IPS-15b (cell line): ENCODE measurements around the gene SLC6A17.

Source experiments
- H3K27me3 ChIP-seq: one replicate; pipeline ENCODE4 v1.6.1; 2013; ENCODE audit warnings: low read length; ENCODE audit not compliant: control insufficient read depth, insufficient read depth
- H3K36me3 ChIP-seq: one replicate; pipeline ENCODE4 v1.6.1; 2013; ENCODE audit warnings: low read length; ENCODE audit not compliant: control insufficient read depth, insufficient read depth
- H3K4me1 ChIP-seq: one replicate; pipeline ENCODE4 v1.6.1; 2013; ENCODE audit warnings: mild to moderate bottlenecking, low read length; ENCODE audit not compliant: control insufficient read depth, insufficient read depth
- H3K4me3 ChIP-seq: one replicate; pipeline ENCODE4 v1.5.1; 2013; ENCODE audit warnings: low read depth, low read length
- H3K9ac ChIP-seq: one replicate; pipeline ENCODE4 v1.6.1; 2013; ENCODE audit warnings: low read depth, mild to moderate bottlenecking, low read length
- H3K9me3 ChIP-seq: one replicate; pipeline ENCODE4 v1.6.1; 2013; ENCODE audit warnings: mild to moderate bottlenecking, low read length; ENCODE audit not compliant: control insufficient read depth, insufficient read depth

The SLC6A17 gene

DNA sequence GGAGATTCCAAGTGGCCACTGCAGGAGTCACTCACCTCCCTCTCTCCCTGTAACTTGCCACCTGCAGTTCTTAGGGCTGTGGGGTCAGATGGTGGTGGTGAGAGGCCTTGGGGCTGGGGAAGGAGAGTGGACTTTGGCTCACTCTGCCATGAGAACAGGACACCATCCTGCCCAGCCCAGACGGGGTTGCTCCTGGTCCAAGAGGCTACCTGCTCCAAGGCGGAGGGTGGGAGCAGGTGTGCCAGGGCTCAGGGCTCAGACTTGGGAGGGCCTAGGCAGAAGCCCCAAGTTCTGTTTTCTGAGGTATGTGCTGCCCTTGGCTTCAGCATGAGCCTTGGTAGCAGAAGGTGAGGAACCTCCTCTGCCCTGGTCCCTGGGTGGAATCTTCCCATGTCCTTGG is 48.5 kb downstream of the SLC6A17 start:
- Histone ChIP-seq H3K36me3 (no peaks in the 10 kb centered on the region), H3K27me3 (no peaks in the 10 kb centered on the region), H3K9me3 (no peaks in the 10 kb centered on the region), H3K9ac (no peak overlapping the region), H3K4me1 (no peaks in the 10 kb centered on the region), H3K4me3 (no peak overlapping the region)

DNA sequence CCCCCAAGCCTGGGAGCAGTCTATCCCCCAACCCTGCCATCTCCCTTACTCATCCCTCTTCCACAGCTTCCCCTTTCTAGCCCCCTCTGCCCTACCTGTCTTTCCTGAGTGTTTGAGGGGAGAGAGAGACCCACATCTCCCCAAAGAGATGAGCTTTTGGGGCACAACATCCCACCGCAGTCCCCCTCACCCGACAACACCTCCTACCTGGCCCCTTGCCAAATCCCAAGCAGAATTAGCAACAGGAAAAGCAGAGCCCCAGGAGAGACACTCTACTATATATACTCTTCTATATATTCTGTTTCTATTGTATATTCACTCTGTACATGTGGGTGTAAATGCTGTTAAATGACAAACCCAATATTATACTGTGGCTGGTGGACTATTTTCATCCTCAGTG is 49.9 kb downstream of the SLC6A17 start:
- Histone ChIP-seq H3K4me1 (no peaks in the 10 kb centered on the region), H3K9ac (no peak overlapping the region), H3K27me3 (no peaks in the 10 kb centered on the region), H3K9me3 (no peaks in the 10 kb centered on the region), H3K4me3 (no peak overlapping the region), H3K36me3 (no peaks in the 10 kb centered on the region)

DNA sequence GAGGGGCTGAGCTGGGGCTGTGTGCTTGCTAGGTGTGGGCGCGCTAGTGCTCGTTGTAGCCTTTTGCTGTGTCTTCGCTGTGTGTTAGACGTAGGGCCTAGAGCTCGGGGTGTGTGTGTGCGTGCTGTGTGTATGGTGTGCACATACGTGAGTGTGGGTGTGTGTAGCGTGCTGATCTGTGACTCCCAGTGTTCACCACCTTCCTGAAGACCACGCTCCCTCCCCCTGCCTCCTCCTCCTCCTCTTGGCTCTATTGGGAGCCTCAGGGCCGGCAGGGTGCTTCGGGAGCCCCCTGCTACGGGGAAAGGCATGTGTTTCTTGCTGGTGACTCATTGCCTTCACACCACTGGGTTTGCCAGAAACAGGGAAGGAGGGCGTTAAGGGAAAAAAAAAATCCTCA is 50.4 kb downstream of the SLC6A17 start:
- H3K4me3 ChIP-seq = no peak overlapping the region
- H3K9me3 ChIP-seq = no peaks in the 10 kb centered on the region
- no peak overlapping the region for H3K9ac ChIP-seq
- no peaks in the 10 kb centered on the region for H3K36me3 ChIP-seq
- no peaks in the 10 kb centered on the region for H3K4me1 ChIP-seq
- no peaks in the 10 kb centered on the region for H3K27me3 ChIP-seq

DNA sequence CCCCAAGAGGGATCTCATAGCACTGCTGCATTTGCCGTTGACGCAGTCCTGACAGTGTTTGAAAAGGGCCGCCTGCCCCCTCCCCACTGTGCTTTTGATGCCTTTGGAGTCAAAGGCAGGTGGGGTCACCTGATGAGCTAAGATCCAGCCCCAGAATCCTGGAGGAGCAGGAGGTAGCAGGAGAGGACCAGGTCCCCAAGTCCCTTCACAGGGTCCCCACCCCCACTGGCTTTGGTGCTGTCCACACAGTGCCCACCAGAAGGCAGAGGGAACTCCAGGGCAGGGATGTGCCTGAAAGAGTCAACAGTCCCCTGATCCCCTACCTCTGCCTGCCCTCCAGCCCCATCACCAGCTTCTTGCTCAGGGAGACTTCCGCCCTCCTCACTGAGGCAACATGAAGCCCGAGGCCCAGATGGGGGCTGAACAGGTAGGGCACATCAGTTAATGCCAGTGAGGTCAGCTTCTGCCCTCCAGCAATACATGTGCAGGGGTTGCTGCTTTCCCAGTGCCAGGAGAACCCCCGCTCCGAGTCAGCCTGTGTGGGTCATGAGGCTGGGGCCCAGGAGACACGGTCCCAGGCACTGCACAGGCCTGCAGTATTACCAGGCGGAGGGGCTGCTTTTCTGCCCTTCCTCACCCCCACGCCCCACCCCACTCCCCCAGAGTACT is 51.0 kb downstream of the SLC6A17 start:
- H3K9me3 ChIP-seq = no peaks in the 10 kb centered on the region
- H3K36me3 ChIP-seq = no peaks in the 10 kb centered on the region
- no peaks in the 10 kb centered on the region for H3K27me3 ChIP-seq
- H3K9ac ChIP-seq = no peak overlapping the region
- H3K4me1 ChIP-seq = no peaks in the 10 kb centered on the region
- no peak overlapping the region for H3K4me3 ChIP-seq

DNA sequence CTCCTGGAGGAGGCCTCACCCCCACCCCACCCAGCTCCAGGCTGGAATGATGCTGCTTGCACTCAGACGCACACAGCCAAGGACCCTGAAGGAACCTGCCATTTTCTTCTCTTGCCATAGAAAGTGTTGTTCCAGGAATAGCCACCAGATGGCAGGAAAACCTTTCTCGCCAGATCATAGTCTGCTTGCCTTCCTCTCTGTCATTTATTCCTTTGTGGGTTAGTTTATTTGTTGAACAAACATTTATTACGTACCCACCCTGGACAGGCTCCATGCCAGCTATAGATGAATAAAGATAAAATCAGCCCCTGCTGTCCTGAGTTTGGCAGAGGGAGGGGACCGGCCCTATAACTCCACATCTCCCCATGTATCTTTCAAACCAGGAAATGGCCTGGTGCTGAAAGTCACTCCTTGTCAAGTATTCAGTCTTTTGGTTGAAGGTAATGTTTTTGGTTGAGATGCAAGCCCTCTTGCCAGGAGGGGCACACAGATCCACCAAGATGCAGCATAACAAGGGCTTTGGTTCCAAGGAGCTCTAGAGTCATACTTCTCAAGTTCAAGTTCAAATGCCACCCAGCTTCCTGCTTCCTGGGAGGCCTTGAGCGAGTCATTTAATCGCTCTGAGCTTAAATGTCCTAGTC is 52.8 kb downstream of the SLC6A17 start:
- no peak overlapping the region for H3K9ac ChIP-seq
- no peak overlapping the region for H3K4me3 ChIP-seq
- no peaks in the 10 kb centered on the region for H3K27me3 ChIP-seq

DNA sequence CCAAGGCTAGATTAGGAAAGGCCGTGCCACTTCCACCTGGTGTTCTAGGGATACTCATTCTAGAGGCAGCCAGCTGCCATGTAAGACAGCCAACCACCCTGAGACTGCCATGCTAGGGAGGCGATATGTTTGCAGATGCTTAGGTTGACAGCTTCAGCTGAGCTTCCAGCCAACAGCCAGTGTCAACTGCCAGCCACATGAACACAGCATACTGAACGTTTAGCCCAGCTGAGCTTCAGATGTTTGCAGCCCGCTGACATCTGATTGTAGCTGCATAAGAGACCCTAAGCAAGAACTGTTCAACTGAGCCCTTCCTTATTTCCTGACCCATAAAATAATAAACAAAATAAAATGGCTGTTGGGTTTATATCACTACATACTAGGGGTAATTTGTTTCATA is 54.9 kb downstream of the SLC6A17 start:
- no peaks in the 10 kb centered on the region for H3K4me1 ChIP-seq
- peaks cover 2% of the 10 kb centered on the region for H3K27me3 ChIP-seq
- no peak overlapping the region for H3K9ac ChIP-seq
- no peak overlapping the region for H3K4me3 ChIP-seq
- no peaks in the 10 kb centered on the region for H3K36me3 ChIP-seq
- H3K9me3 ChIP-seq = no peaks in the 10 kb centered on the region

More for the DNA sequence above, 52.8 kb downstream of the SLC6A17 start:
- Histone ChIP-seq H3K9me3 (no peaks in the 10 kb centered on the region), H3K36me3 (no peaks in the 10 kb centered on the region), H3K4me1 (no peaks in the 10 kb centered on the region)

DNA sequence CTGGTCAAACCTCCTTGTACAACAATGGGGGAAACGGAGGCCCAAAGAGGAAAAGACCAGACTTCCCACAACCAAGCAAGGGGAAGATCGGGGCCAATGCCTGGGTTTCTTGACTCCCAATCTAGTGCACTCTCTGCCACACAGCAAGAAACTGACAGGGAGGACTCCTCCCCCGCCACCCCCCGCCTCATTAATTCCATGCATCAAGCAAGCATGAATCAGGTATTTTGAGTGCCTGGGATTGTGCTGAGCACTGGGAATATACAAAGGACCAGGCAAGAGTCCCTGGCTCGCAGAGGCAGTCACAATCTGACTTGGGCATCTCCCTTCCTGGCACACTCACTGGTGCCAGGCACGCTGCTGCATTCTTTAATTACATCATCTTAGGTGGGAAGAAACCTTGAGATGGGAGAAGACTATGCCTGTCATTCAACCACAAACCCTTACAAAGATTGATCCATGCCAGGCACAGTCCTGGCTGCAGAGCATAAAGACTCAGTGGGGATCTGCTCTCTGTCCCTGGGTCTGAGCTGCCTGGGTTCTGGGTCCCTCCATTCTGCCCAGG is 55.4 kb downstream of the SLC6A17 start:
- no peak overlapping the region for H3K9ac ChIP-seq

DNA sequence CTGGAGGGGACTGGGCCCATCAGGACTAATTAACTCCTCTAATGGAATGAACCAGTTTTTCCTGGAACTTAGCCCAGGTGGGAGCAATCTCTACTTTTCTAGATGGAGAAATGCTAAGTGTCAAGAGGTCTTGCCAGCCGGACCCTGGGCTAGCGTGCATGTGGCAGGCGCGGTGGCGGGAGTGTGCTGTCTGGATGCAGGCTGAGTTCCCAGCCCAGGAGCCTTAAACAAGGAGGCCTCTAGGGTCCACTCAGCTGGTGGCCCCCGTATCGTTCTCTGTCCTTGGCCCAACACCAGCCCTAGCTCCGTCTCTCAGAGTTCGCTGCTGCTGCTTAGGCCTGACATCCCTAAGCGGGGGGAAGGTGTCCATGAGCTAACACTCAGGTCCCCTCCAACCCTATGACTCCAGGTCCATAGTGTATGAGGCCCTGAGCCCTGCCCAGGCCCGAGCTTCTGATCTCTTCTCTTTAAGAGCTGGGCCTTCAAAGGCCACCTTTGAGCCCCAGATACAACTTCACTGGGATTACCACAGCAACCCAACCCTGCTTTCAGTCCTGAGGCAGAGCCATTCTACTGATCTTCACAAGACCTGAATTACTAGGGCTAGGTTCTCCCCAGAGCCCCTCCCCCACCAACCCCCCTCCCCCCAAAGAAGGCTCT is 56.1 kb downstream of the SLC6A17 start:
- Histone ChIP-seq H3K4me3 (no peak overlapping the region), H3K9me3 (no peaks in the 10 kb centered on the region), H3K36me3 (no peaks in the 10 kb centered on the region), H3K27me3 (peaks cover 6% of the 10 kb centered on the region), H3K4me1 (no peaks in the 10 kb centered on the region), H3K9ac (no peak overlapping the region)

More for the DNA sequence above, 55.4 kb downstream of the SLC6A17 start:
- H3K9me3 ChIP-seq = no peaks in the 10 kb centered on the region
- H3K4me1 ChIP-seq = no peaks in the 10 kb centered on the region
- no peak overlapping the region for H3K4me3 ChIP-seq
- H3K36me3 ChIP-seq = no peaks in the 10 kb centered on the region
- H3K27me3 ChIP-seq = peaks cover 2% of the 10 kb centered on the region

DNA sequence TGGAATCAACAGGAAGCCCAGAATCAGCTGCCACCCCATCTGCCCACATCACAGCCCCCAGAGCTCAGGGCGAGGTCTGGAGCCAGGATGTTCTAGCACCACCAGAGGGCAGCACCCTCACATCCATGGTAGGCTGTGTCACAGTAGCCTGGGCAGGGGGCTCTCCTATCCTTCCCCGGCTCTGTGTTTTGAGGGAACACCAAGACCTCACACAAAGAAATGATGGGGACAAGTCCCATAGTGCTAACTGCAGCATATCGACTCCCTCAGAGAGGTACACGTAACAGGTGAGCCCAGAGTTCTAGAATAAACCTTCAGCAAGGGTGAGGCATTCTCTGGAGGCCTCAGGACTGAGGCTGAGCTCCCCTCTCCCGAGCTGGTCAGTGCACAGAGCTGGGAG is 57.5 kb downstream of the SLC6A17 start:
- Histone ChIP-seq H3K36me3 (no peaks in the 10 kb centered on the region), H3K27me3 (peaks cover 20% of the 10 kb centered on the region)

DNA sequence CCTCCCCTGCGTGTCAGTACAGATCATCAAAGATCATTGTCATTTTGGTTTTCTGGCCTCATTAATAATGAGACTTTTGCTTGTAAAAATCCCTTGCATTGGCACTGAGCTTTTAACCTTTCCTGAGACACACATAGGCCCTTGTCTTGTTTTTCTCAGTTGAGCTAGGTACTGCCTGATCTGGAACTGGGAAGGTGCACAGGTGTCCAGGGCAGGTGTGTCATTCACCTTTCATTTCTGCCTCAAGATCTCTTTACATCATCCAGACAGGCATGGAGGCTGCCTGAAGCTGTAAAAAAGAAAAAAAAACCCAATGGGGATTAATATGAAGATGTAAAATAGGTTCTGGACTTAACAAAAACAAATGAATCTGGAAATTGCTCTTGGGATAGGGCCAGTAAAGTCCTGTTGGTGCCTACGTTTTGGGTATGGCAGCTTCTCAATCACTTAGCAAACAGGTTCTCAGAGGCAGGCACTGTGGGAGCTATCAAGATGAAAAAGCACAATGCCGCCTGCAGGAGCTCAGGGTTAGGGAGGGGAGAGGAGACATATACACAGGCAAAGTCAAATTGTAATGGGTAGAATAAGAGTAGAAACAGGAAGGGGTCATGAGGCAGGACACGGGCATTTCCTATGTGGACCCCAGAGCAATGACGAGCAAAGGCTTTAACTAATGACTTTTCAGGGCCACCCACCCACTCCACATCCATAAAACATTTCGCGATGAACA is 58.8 kb downstream of the SLC6A17 start:
- no peaks in the 10 kb centered on the region for H3K9me3 ChIP-seq
- H3K27me3 ChIP-seq = peaks cover 21% of the 10 kb centered on the region
- peak overlapping the region; percentile 89 for H3K4me3 ChIP-seq
- H3K36me3 ChIP-seq = no peaks in the 10 kb centered on the region
- no peak overlapping the region for H3K9ac ChIP-seq
- peaks cover 12% of the 10 kb centered on the region for H3K4me1 ChIP-seq

More for the DNA sequence above, 57.5 kb downstream of the SLC6A17 start:
- Histone ChIP-seq H3K4me3 (no peak overlapping the region), H3K9ac (no peak overlapping the region), H3K9me3 (no peaks in the 10 kb centered on the region), H3K4me1 (peaks cover 6% of the 10 kb centered on the region)

DNA sequence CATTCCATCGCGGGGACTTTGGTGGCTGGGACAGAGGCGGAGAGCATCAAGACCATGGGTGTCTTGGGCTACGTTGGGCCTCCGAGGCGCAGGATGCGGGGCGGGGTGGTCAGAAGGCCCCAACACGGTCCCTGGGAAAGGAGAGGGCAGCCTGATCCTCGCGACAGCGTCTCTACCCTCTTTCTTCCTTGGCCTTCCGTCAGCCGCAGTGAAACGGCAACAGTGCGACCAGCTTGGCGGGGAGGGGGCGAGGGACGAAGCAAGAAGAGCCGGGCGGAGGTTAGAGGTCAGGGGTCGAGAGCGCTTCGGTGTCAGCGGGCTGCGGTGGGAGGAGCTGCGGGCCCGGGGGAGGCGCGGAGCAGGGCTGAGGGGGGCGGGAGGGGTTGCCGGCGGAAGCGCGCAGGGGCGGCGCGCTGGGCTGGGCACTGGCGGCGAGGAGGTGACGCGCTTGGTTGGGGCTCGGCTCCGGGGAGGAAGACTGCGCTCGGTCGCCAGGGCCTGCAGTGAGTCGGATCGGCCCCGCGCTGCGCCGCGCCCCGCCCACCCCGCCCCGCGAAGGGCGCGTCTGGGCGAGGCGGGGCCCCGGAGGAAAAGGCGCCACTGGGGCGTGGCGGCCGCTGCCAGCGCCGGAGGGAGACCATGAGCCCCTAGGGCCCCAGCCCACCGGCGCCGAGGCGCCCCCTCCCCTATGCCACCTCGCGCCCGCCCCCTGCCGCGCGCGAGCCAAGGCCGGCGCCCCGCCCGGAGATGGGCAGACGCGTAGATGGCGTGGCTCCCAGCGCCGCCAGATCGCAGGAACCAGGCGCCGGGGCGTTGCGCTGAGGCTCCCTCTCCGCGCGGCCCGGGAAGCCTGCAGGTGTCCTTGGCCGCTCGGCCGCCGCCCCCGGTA is 59.7 kb downstream of the SLC6A17 start, which contains the start of gene KCNC4:
Gene KCNC4 (plus strand): TSS at position 600 of the 889 bp plus-strand sequence. CDS start 1,186 bp downstream, outside the sequence.
- H3K27me3 ChIP-seq = peaks cover 21% of the 10 kb centered on the region
- peak within 1 kb of the TSS; percentile 76 for H3K9ac ChIP-seq
- peak within 1 kb of the TSS; percentile 89 for H3K4me3 ChIP-seq
- no peaks in the 10 kb centered on the region for H3K36me3 ChIP-seq
- no peaks in the 10 kb centered on the region for H3K9me3 ChIP-seq
- H3K4me1 ChIP-seq = peaks cover 12% of the 10 kb centered on the region
